WTC11 (cell line): ENCODE results near the gene ITSN1. TPM values are rescaled to one million over a fixed set of nuclear protein-coding genes. Genes with fewer than 3 reads are reported as not detected.

Experiments
- ATAC-seq: fragments of 200-7000 bp; cut with Tn5 transposase; 2 replicates; pipeline ENCODE4 v1.10.0; 2021; ENCODE audit warnings: mild to moderate bottlenecking, moderate library complexity
- CTCF ChIA-PET: fragments of 300-600 bp; sonication (Branson Sonifier 250); formaldehyde crosslinking; loops from one replicate; lab custom pipeline; 2021; ENCODE audit warnings: antibody characterized with exemption; lab: Charles Lee
- POLR2A ChIA-PET: fragments of 350-600 bp; sonication (Branson Sonifier 250); formaldehyde crosslinking; loops from one replicate; lab custom pipeline; 2021; ENCODE audit warnings: antibody characterized with exemption; lab: Charles Lee
- DNase-seq: peaks from one replicate; pipeline ENCODE4 v3.0.0; 2021; ENCODE audit warnings: low spot score
- H3K27ac Mint-ChIP-seq: 2 replicates; pipeline ENCODE4 v1.8.0; 2021; ENCODE audit warnings: mixed read lengths
- H3K27me3 Mint-ChIP-seq: 2 replicates; pipeline ENCODE4 v1.8.0; 2021; ENCODE audit warnings: low read depth, mild to moderate bottlenecking, moderate library complexity, mixed read lengths
- H3K36me3 Mint-ChIP-seq: 2 replicates; pipeline ENCODE4 v1.8.0; 2021; ENCODE audit warnings: mixed read lengths
- H3K4me1 Mint-ChIP-seq: 2 replicates; pipeline ENCODE4 v1.8.0; 2022; ENCODE audit warnings: mixed read lengths
- H3K4me3 Mint-ChIP-seq: 2 replicates; pipeline ENCODE4 v1.8.0; 2021; ENCODE audit warnings: mild to moderate bottlenecking, moderate library complexity, mixed read lengths
- H3K9me3 Mint-ChIP-seq: 2 replicates; pipeline ENCODE4 v1.8.0; 2021; ENCODE audit warnings: mixed read lengths
- ATF1 ChIP-seq: sonication (generic); formaldehyde crosslinking; IDR thresholded peaks from 2 replicates; pipeline ENCODE4 v1.8.1; 2023; ENCODE audit warnings: mild to moderate bottlenecking, moderate library complexity, missing genetic modification reagents
- CREB1 ChIP-seq: sonication (generic); formaldehyde crosslinking; IDR thresholded peaks from 2 replicates; pipeline ENCODE4 v1.8.0; 2023; ENCODE audit warnings: mild to moderate bottlenecking, missing genetic modification reagents
- FOXJ3 ChIP-seq: sonication (generic); formaldehyde crosslinking; IDR thresholded peaks from 2 replicates; pipeline ENCODE4 v1.9.0; 2021; ENCODE audit warnings: missing genetic modification reagents, mild to moderate bottlenecking, borderline replicate concordance
- FOXK1 ChIP-seq: sonication (generic); formaldehyde crosslinking; IDR thresholded peaks from 2 replicates; pipeline ENCODE4 v1.8.0; 2022; ENCODE audit warnings: mild to moderate bottlenecking, moderate library complexity, missing genetic modification reagents
- HMGA2 ChIP-seq: fragments of 250-450 bp; sonication (Bioruptor Pico); IDR thresholded peaks from 2 replicates; pipeline ENCODE4 v1.4.0; 2021; ENCODE audit warnings: mild to moderate bottlenecking, moderate library complexity
- JUN ChIP-seq: sonication (generic); formaldehyde crosslinking; IDR thresholded peaks from 2 replicates; pipeline ENCODE4 v1.8.0; 2023; ENCODE audit warnings: mild to moderate bottlenecking, missing genetic modification reagents
- MXD4 ChIP-seq: fragments of 250-450 bp; sonication (Bioruptor Pico); IDR thresholded peaks from 2 replicates; pipeline ENCODE4 v1.8.0; 2021; ENCODE audit warnings: mild to moderate bottlenecking, moderate library complexity, borderline replicate concordance
- NFE2L1 ChIP-seq: sonication (generic); formaldehyde crosslinking; IDR thresholded peaks from 2 replicates; pipeline ENCODE4 v1.8.1; 2023; ENCODE audit warnings: missing genetic modification reagents
- NR2C2 ChIP-seq: sonication (generic); formaldehyde crosslinking; IDR thresholded peaks from 2 replicates; pipeline ENCODE4 v1.8.0; 2022; ENCODE audit warnings: mild to moderate bottlenecking, missing genetic modification reagents
- total RNA-seq: library from RNA; stranded (reverse); gene quantifications from 3 replicates; pipeline ENCODE4 v1.2.3, GENCODE V29; 2021
- TF ChIP-seq, protein P1 (sequence below): sonication (generic); formaldehyde crosslinking; IDR thresholded peaks from 2 replicates; pipeline ENCODE4 v1.8.0; 2022; ENCODE audit warnings: mild to moderate bottlenecking, missing genetic modification reagents
- TF ChIP-seq, protein P2 (sequence below): sonication (generic); formaldehyde crosslinking; IDR thresholded peaks from 2 replicates; pipeline ENCODE4 v1.8.1; 2022; ENCODE audit warnings: mild to moderate bottlenecking, moderate library complexity, missing genetic modification reagents
- TF ChIP-seq, protein P3 (sequence below): fragments of 250-450 bp; sonication (Bioruptor Pico); IDR thresholded peaks from 2 replicates; pipeline ENCODE4 v2.1.2; 2022; ENCODE audit warnings: mild to moderate bottlenecking, moderate library complexity
- TF ChIP-seq, protein P4 (sequence below): sonication (generic); formaldehyde crosslinking; IDR thresholded peaks from 2 replicates; pipeline ENCODE4 v1.8.1; 2022; ENCODE audit warnings: low read depth, missing genetic modification reagents, borderline replicate concordance
- TF ChIP-seq, protein P5 (sequence below): fragments of 250-450 bp; sonication (Bioruptor Pico); IDR thresholded peaks from 2 replicates; pipeline ENCODE4 v1.9.0; 2021; ENCODE audit warnings: mild to moderate bottlenecking
- TF ChIP-seq, protein P6 (sequence below): sonication (generic); formaldehyde crosslinking; IDR thresholded peaks from 2 replicates; pipeline ENCODE4 v1.8.0; 2023; ENCODE audit warnings: missing genetic modification reagents, mild to moderate bottlenecking, borderline replicate concordance
- TF ChIP-seq, protein P7 (sequence below): sonication (generic); formaldehyde crosslinking; conservative IDR thresholded peaks from 2 replicates; pipeline ENCODE4 v1.8.1; 2022; ENCODE audit warnings: mild to moderate bottlenecking, missing genetic modification reagents
- TF ChIP-seq, protein P8 (sequence below): sonication (generic); formaldehyde crosslinking; IDR thresholded peaks from 2 replicates; pipeline ENCODE4 v1.8.1; 2023; ENCODE audit warnings: mild to moderate bottlenecking, missing genetic modification reagents
- TF ChIP-seq, protein P9 (sequence below): sonication (generic); formaldehyde crosslinking; IDR thresholded peaks from 2 replicates; pipeline ENCODE4 v1.8.1; 2022; ENCODE audit warnings: low read depth, mild to moderate bottlenecking, moderate library complexity, missing genetic modification reagents, borderline replicate concordance

ITSN1 gene
- total RNA-seq, 1 experiment from 2014 or later = 69.6 TPM

DNA sequence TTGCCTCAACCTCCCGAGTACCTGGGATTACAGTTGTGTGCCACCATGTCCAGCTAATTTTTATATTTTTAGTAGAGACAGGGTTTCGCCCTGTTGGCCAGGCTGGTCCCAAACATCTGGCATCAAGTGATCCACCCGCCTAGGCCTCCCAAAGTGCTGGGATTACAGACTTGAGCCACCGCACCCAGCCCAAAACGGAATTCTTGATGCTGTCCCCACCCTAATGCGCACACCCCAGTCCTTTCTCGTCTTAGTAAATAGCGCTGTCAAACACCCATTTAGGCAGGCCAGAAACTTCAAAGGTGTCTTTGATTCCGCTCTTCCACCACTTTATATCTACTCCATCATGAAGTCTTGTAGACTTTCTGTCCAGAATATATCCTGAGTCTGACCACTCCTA, 35.1 kb downstream of the ITSN1 start (continued):
- TF ChIP-seq, protein P1, sequence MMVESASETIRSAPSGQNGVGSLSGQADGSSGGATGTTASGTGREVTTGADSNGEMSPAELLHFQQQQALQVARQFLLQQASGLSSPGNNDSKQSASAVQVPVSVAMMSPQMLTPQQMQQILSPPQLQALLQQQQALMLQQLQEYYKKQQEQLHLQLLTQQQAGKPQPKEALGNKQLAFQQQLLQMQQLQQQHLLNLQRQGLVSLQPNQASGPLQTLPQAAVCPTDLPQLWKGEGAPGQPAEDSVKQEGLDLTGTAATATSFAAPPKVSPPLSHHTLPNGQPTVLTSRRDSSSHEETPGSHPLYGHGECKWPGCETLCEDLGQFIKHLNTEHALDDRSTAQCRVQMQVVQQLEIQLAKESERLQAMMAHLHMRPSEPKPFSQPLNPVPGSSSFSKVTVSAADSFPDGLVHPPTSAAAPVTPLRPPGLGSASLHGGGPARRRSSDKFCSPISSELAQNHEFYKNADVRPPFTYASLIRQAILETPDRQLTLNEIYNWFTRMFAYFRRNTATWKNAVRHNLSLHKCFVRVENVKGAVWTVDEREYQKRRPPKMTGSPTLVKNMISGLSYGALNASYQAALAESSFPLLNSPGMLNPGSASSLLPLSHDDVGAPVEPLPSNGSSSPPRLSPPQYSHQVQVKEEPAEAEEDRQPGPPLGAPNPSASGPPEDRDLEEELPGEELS (CRISPR knock-in tag) = no peak
- TF ChIP-seq, protein P2, sequence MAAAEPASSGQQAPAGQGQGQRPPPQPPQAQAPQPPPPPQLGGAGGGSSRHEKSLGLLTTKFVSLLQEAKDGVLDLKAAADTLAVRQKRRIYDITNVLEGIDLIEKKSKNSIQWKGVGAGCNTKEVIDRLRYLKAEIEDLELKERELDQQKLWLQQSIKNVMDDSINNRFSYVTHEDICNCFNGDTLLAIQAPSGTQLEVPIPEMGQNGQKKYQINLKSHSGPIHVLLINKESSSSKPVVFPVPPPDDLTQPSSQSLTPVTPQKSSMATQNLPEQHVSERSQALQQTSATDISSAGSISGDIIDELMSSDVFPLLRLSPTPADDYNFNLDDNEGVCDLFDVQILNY (CRISPR knock-in tag) = no peak
- TF ChIP-seq NFE2L1 (CRISPR knock-in tag) (no peak), FOXK1 (CRISPR knock-in tag) (no peak)
- TF ChIP-seq, protein P3, sequence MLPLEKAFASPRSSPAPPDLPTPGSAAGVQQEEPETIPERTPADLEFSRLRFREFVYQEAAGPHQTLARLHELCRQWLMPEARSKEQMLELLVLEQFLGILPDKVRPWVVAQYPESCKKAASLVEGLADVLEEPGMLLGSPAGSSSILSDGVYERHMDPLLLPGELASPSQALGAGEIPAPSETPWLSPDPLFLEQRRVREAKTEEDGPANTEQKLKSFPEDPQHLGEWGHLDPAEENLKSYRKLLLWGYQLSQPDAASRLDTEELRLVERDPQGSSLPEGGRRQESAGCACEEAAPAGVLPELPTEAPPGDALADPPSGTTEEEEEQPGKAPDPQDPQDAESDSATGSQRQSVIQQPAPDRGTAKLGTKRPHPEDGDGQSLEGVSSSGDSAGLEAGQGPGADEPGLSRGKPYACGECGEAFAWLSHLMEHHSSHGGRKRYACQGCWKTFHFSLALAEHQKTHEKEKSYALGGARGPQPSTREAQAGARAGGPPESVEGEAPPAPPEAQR (CRISPR knock-in tag) = no peak
- TF ChIP-seq, protein P4, sequence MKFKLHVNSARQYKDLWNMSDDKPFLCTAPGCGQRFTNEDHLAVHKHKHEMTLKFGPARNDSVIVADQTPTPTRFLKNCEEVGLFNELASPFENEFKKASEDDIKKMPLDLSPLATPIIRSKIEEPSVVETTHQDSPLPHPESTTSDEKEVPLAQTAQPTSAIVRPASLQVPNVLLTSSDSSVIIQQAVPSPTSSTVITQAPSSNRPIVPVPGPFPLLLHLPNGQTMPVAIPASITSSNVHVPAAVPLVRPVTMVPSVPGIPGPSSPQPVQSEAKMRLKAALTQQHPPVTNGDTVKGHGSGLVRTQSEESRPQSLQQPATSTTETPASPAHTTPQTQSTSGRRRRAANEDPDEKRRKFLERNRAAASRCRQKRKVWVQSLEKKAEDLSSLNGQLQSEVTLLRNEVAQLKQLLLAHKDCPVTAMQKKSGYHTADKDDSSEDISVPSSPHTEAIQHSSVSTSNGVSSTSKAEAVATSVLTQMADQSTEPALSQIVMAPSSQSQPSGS (CRISPR knock-in tag) = no peak

DNA sequence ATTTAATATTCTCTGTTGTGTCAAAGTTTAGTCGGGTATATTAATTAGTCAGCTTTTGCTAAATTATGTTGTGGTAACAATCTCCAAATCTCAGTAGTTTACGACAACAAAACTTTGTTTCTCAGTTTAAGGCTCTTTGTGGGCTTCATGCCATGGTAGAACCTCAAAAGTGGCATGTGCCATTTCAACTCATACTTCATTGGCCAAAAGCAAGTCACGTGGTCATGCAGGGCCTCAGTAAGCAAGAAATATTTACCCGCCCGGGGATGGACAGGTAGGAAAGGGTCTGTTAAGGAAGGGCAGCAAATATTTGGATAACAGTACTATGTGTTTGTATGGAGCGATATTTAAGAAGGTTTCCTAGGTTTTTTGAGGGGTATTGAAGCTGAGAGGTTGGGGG, 38.6 kb downstream of the ITSN1 start:
- Mint-ChIP-seq H3K4me3 (no peak overlapping the region), H3K9me3 (peaks cover 5% of the 10 kb centered on the region; the same call in 1 of the 2 replicates), H3K27me3 (no peaks in the 10 kb centered on the region), H3K4me1 (peaks cover 61% of the 10 kb centered on the region), H3K27ac (peak overlapping the region; percentile 96), H3K36me3 (peaks cover 3% of the 10 kb centered on the region)
- ATAC-seq (no peak), DNase-seq (no peak)
- ChIA-PET POLR2A (no interaction called here), CTCF (interaction anchor here (1.1 kb wide), 1 partner anchor 75 kb away, joined by 4 read pairs; no protein-coding TSS in a partner anchor)
- no peak for TF ChIP-seq JUN
- no peak for TF ChIP-seq ATF1
- TF ChIP-seq MXD4 (CRISPR knock-in tag) = no peak
- TF ChIP-seq, protein P5, sequence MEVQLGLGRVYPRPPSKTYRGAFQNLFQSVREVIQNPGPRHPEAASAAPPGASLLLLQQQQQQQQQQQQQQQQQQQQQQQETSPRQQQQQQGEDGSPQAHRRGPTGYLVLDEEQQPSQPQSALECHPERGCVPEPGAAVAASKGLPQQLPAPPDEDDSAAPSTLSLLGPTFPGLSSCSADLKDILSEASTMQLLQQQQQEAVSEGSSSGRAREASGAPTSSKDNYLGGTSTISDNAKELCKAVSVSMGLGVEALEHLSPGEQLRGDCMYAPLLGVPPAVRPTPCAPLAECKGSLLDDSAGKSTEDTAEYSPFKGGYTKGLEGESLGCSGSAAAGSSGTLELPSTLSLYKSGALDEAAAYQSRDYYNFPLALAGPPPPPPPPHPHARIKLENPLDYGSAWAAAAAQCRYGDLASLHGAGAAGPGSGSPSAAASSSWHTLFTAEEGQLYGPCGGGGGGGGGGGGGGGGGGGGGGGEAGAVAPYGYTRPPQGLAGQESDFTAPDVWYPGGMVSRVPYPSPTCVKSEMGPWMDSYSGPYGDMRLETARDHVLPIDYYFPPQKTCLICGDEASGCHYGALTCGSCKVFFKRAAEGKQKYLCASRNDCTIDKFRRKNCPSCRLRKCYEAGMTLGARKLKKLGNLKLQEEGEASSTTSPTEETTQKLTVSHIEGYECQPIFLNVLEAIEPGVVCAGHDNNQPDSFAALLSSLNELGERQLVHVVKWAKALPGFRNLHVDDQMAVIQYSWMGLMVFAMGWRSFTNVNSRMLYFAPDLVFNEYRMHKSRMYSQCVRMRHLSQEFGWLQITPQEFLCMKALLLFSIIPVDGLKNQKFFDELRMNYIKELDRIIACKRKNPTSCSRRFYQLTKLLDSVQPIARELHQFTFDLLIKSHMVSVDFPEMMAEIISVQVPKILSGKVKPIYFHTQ (CRISPR knock-in tag) = no peak
- no peak for TF ChIP-seq CREB1 (CRISPR knock-in tag)
- TF ChIP-seq, protein P6, sequence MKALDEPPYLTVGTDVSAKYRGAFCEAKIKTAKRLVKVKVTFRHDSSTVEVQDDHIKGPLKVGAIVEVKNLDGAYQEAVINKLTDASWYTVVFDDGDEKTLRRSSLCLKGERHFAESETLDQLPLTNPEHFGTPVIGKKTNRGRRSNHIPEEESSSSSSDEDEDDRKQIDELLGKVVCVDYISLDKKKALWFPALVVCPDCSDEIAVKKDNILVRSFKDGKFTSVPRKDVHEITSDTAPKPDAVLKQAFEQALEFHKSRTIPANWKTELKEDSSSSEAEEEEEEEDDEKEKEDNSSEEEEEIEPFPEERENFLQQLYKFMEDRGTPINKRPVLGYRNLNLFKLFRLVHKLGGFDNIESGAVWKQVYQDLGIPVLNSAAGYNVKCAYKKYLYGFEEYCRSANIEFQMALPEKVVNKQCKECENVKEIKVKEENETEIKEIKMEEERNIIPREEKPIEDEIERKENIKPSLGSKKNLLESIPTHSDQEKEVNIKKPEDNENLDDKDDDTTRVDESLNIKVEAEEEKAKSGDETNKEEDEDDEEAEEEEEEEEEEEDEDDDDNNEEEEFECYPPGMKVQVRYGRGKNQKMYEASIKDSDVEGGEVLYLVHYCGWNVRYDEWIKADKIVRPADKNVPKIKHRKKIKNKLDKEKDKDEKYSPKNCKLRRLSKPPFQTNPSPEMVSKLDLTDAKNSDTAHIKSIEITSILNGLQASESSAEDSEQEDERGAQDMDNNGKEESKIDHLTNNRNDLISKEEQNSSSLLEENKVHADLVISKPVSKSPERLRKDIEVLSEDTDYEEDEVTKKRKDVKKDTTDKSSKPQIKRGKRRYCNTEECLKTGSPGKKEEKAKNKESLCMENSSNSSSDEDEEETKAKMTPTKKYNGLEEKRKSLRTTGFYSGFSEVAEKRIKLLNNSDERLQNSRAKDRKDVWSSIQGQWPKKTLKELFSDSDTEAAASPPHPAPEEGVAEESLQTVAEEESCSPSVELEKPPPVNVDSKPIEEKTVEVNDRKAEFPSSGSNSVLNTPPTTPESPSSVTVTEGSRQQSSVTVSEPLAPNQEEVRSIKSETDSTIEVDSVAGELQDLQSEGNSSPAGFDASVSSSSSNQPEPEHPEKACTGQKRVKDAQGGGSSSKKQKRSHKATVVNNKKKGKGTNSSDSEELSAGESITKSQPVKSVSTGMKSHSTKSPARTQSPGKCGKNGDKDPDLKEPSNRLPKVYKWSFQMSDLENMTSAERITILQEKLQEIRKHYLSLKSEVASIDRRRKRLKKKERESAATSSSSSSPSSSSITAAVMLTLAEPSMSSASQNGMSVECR (CRISPR knock-in tag) = no peak
- TF ChIP-seq, protein P2 (CRISPR knock-in tag) = no peak
- TF ChIP-seq, protein P7, sequence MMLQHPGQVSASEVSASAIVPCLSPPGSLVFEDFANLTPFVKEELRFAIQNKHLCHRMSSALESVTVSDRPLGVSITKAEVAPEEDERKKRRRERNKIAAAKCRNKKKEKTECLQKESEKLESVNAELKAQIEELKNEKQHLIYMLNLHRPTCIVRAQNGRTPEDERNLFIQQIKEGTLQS (CRISPR knock-in tag) = no peak
- no peak for TF ChIP-seq HMGA2 (CRISPR knock-in tag)
- TF ChIP-seq, protein P8, sequence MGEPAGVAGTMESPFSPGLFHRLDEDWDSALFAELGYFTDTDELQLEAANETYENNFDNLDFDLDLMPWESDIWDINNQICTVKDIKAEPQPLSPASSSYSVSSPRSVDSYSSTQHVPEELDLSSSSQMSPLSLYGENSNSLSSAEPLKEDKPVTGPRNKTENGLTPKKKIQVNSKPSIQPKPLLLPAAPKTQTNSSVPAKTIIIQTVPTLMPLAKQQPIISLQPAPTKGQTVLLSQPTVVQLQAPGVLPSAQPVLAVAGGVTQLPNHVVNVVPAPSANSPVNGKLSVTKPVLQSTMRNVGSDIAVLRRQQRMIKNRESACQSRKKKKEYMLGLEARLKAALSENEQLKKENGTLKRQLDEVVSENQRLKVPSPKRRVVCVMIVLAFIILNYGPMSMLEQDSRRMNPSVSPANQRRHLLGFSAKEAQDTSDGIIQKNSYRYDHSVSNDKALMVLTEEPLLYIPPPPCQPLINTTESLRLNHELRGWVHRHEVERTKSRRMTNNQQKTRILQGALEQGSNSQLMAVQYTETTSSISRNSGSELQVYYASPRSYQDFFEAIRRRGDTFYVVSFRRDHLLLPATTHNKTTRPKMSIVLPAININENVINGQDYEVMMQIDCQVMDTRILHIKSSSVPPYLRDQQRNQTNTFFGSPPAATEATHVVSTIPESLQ (CRISPR knock-in tag) = no peak
- TF ChIP-seq, protein P9, sequence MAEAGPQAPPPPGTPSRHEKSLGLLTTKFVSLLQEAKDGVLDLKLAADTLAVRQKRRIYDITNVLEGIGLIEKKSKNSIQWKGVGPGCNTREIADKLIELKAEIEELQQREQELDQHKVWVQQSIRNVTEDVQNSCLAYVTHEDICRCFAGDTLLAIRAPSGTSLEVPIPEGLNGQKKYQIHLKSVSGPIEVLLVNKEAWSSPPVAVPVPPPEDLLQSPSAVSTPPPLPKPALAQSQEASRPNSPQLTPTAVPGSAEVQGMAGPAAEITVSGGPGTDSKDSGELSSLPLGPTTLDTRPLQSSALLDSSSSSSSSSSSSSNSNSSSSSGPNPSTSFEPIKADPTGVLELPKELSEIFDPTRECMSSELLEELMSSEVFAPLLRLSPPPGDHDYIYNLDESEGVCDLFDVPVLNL (CRISPR knock-in tag) = no peak
- TF ChIP-seq FOXJ3 = no peak
- no peak for TF ChIP-seq NR2C2 (CRISPR knock-in tag)
